ENCODE data around the gene ZNF670.
"Not testable (repeated sequence)": the region's sequence is repeated elsewhere in the genome, so short reads cannot be mapped to it uniquely, and the experiment has no call there.

ZNF670 gene

DNA sequence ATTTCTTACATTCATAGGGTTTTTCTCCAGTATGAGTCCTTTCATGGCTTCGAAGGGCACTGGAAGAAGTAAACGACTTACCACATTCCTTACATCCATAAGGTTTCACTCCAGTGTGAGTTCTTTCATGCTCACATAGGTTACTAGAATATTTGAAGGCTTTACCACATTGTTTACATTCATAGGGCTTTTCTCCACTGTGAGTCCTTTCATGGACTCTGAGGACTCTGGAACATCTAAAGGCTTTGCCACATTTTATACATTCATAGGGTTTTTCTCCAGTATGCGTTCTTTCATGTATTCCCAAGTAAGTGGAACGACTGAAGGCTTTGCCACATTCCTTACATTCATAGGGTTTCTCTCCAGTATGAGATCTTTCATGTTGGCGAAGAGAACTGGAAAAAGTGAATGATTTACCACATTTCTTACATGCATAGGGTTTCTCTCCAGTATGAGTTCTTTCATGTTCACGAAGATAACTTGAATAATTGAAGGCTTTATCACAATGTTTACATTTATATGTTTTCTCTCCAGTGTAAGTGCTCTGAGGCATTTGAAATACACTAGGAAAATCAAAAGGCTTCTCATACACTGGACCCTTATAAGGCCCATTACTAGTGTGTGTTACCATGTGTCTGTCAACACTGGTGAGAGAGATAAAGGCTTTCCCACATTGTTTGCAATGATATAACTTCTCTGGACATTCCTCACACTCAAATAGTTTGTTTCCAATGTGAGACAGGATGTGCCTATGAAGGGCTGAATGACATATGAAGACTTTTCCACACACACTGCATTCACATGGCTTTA is 40.9 kb downstream of the ZNF670 start:
- DNase-seq: no peak

DNA sequence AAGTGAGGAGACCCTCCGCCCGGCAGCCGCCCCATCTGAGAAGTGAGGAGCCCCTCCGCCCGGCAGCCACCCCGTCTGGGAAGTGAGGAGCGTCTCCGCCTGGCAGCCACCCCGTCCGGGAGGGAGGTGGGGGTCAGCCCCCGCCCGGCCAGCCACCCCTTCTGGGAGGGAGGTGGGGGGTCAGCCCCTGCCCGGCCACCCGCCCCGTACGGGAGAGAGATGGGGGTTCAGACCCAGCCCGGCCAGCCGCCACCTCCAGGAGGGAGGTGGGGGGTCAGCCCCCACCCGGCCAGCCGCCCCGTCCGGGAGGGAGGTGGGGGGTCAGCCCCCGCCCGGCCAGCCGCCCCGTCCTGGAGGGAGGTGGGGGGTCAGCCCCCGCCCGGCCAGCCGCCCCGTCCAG is 46.3 kb downstream of the ZNF670 start:
- DNase-seq: not testable (repeated sequence)
